ENCODE results near the gene TAF15. TPM values are rescaled to one million over a fixed set of nuclear protein-coding genes. Genes with fewer than 3 reads are reported as not detected.

Gene TAF15
- polyA plus RNA-seq, 1 donor from 2014 or later = 45.8 TPM

GRCh38 chr17:35841101-35841500 is 31.8 kb downstream of the TAF15 start:
- H3K4me3 ChIP-seq (ENCODE audit: low read length) = no peak overlapping the region
- H2AFZ ChIP-seq (ENCODE audit: low read depth, low read length) = no peak overlapping the region
- no peaks in the 10 kb centered on the region for H4K20me1 ChIP-seq (ENCODE audit: insufficient read depth)
- H3F3A ChIP-seq (ENCODE audit: insufficient read depth, low read length, poor library complexity, severe bottlenecking) = no peaks in the 10 kb centered on the region
- no peak for TF ChIP-seq MXI1 (conservative IDR thresholded peaks at IDR 0.05; ENCODE audit: poor library complexity, severe bottlenecking)
- TF ChIP-seq EP300 (conservative IDR thresholded peaks at IDR 0.05; ENCODE audit: poor library complexity, severe bottlenecking) = no peak
- no peak for TF ChIP-seq REST (IDR thresholded peaks at IDR 0.05; ENCODE audit: borderline replicate concordance)
- TF ChIP-seq SMC3 (conservative IDR thresholded peaks at IDR 0.05; ENCODE audit: poor library complexity) = no peak
- H3K4me2 ChIP-seq (ENCODE audit: low read length) = no peak overlapping the region
- no peaks in the 10 kb centered on the region for H3K79me2 ChIP-seq (replicated peaks; ENCODE audit: insufficient read depth, low read length)
- H3K27me3 ChIP-seq (ENCODE audit: insufficient read depth, low read depth, low read length) = no peaks in the 10 kb centered on the region
- no peaks in the 10 kb centered on the region for H3K9me2 ChIP-seq (ENCODE audit: insufficient read depth, low read length)
- peaks cover 10% of the 10 kb centered on the region for H3K36me3 ChIP-seq (ENCODE audit: insufficient read depth, low read length)
- H3K9ac ChIP-seq (ENCODE audit: low read length) = no peak overlapping the region
- no peaks in the 10 kb centered on the region for H3K9me3 ChIP-seq (ENCODE audit: low read length)
- no peak overlapping the region for H3K27ac ChIP-seq (ENCODE audit: low read length)

- Histone ChIP-seq H3K27ac (ENCODE audit: low read length) (no peak overlapping the region), H2AFZ (ENCODE audit: low read depth, low read length) (no peak overlapping the region), H4K20me1 (ENCODE audit: insufficient read depth) (no peaks in the 10 kb centered on the region), H3K4me3 (ENCODE audit: low read length) (no peak overlapping the region), H3F3A (ENCODE audit: insufficient read depth, low read length, poor library complexity, severe bottlenecking) (no peaks in the 10 kb centered on the region), H3K36me3 (ENCODE audit: insufficient read depth, low read length) (peaks cover 10% of the 10 kb centered on the region), H3K27me3 (ENCODE audit: insufficient read depth, low read depth, low read length) (no peaks in the 10 kb centered on the region), H3K9ac (ENCODE audit: low read length) (no peak overlapping the region), H3K9me2 (ENCODE audit: insufficient read depth, low read length) (no peaks in the 10 kb centered on the region), H3K79me2 (replicated peaks; ENCODE audit: insufficient read depth, low read length) (no peaks in the 10 kb centered on the region), H3K9me3 (ENCODE audit: low read length) (no peaks in the 10 kb centered on the region), H3K4me2 (ENCODE audit: low read length) (no peak overlapping the region)
- TF ChIP-seq RAD21 (conservative IDR thresholded peaks at IDR 0.05) (no peak), REST (IDR thresholded peaks at IDR 0.05; ENCODE audit: borderline replicate concordance) (no peak), MXI1 (conservative IDR thresholded peaks at IDR 0.05; ENCODE audit: poor library complexity, severe bottlenecking) (no peak), CTCF (IDR thresholded peaks at IDR 0.05; ENCODE audit: poor library complexity, severe bottlenecking) (no peak), TAF1 (IDR thresholded peaks at IDR 0.05; ENCODE audit: low read depth) (no peak), EZH2 (IDR thresholded peaks at IDR 0.05; ENCODE audit: borderline replicate concordance, insufficient read depth, low read length, poor library complexity, severe bottlenecking) (no peak), SMC3 (conservative IDR thresholded peaks at IDR 0.05; ENCODE audit: poor library complexity) (no peak), EP300 (conservative IDR thresholded peaks at IDR 0.05; ENCODE audit: poor library complexity, severe bottlenecking) (no peak), POLR2AphosphoS5 (IDR thresholded peaks at IDR 0.05) (no peak)
Measured at GRCh38 chr17:35841505-35841904, 32.2 kb downstream of the TAF15 start.
